Globus pallidus (tissue), 1 donor: ENCODE results near the gene SIPA1L3.
"Not testable (repeated sequence)": the region's sequence is repeated elsewhere in the genome, so short reads cannot be mapped to it uniquely, and the experiment has no call there.

Experiments used
- DNase-seq: peaks from one replicate; pipeline ENCODE4 v3.0.0-alpha.2; 2015; ENCODE audit warnings: low spot score

SIPA1L3 gene

GRCh38 chr19:38043649-38044144 is 136.7 kb downstream of the SIPA1L3 start:
- DNase-seq = no peak

GRCh38 chr19:38044267-38045111 is 137.5 kb downstream of the SIPA1L3 start:
- DNase-seq = no peak

GRCh38 chr19:38045554-38046253 is 138.7 kb downstream of the SIPA1L3 start:
- DNase-seq = no peak

GRCh38 chr19:38046254-38047048 is 139.4 kb downstream of the SIPA1L3 start:
- DNase-seq = no peak

- no peak for DNase-seq
These were observed 140.0 kb downstream of the SIPA1L3 start for GRCh38 chr19:38047049-38047438.

- DNase-seq = no peak
These were observed 140.6 kb downstream of the SIPA1L3 start for GRCh38 chr19:38047641-38048040.

GRCh38 chr19:38049105-38049649 is 142.2 kb downstream of the SIPA1L3 start:
- no peak for DNase-seq

- DNase-seq = no peak
These were observed 148.0 kb downstream of the SIPA1L3 start for GRCh38 chr19:38055010-38055409.

GRCh38 chr19:38055655-38056521 is 148.9 kb downstream of the SIPA1L3 start:
- no peak for DNase-seq

- DNase-seq = no peak
These were observed 149.6 kb downstream of the SIPA1L3 start for GRCh38 chr19:38056646-38057045.

- no peak for DNase-seq
These were observed 151.1 kb downstream of the SIPA1L3 start for GRCh38 chr19:38057959-38058690.

- DNase-seq = no peak
These were observed 152.9 kb downstream of the SIPA1L3 start for GRCh38 chr19:38059897-38060296.

GRCh38 chr19:38060331-38060730 is 153.3 kb downstream of the SIPA1L3 start:
- no peak for DNase-seq

GRCh38 chr19:38061294-38061693 is 154.3 kb downstream of the SIPA1L3 start:
- no peak for DNase-seq

- DNase-seq = no peak
These were observed 156.2 kb downstream of the SIPA1L3 start for GRCh38 chr19:38062959-38063761.

GRCh38 chr19:38063928-38064327 is 156.9 kb downstream of the SIPA1L3 start:
- no peak for DNase-seq

- DNase-seq = no peak
These were observed 157.8 kb downstream of the SIPA1L3 start for GRCh38 chr19:38064661-38065425.

GRCh38 chr19:38065775-38066174 is 158.8 kb downstream of the SIPA1L3 start:
- DNase-seq = not testable (repeated sequence)

GRCh38 chr19:38068826-38069225 is 161.8 kb downstream of the SIPA1L3 start:
- no peak for DNase-seq
